ENCODE measurements around the gene ABLIM2.

ABLIM2 gene

GRCh38 chr4:7963691-7964090 lies 194.9 kb downstream of the ABLIM2 start:
- Histone ChIP-seq H3K4me3 (ENCODE audit: extremely low read depth, insufficient read depth, low read length, poor library complexity, severe bottlenecking) (no peak overlapping the region), H3K36me3 (ENCODE audit: control insufficient read depth, insufficient read depth, low read length) (no peaks in the 10 kb centered on the region), H3K27ac (ENCODE audit: low read depth, low read length, severe bottlenecking) (no peak overlapping the region), H3K4me1 (ENCODE audit: control insufficient read depth, insufficient read depth, low read length, poor library complexity, severe bottlenecking) (peaks cover 7% of the 10 kb centered on the region), H3K9me3 (ENCODE audit: control insufficient read depth, low read length) (no peaks in the 10 kb centered on the region)
- 96 to 98% methylated on average over 12 of the region's 12 CpGs for WGBS, 2 experiments (ENCODE audit: insufficient coverage in 2 of 2)

GRCh38 chr4:7962609-7963508 lies 195.8 kb downstream of the ABLIM2 start:
- WGBS, 2 experiments (ENCODE audit: insufficient coverage in 2 of 2), result 92% methylated on average over 15 to 17 of the region's 17 CpGs
- Histone ChIP-seq H3K27ac (ENCODE audit: low read depth, low read length, severe bottlenecking) (no peak overlapping the region), H3K4me1 (ENCODE audit: control insufficient read depth, insufficient read depth, low read length, poor library complexity, severe bottlenecking) (peaks cover 7% of the 10 kb centered on the region), H3K9me3 (ENCODE audit: control insufficient read depth, low read length) (no peaks in the 10 kb centered on the region), H3K4me3 (ENCODE audit: extremely low read depth, insufficient read depth, low read length, poor library complexity, severe bottlenecking) (no peak overlapping the region), H3K36me3 (ENCODE audit: control insufficient read depth, insufficient read depth, low read length) (no peaks in the 10 kb centered on the region)

- H3K9me3 ChIP-seq (ENCODE audit: control insufficient read depth, low read length), result no peaks in the 10 kb centered on the region
- WGBS, 2 experiments (ENCODE audit: insufficient coverage in 2 of 2), result 74 to 84% methylated on average over 14 of the region's 19 CpGs
Measured at GRCh38 chr4:7960790-7961655, 197.6 kb downstream of the ABLIM2 start.

GRCh38 chr4:7960017-7960789 lies 198.4 kb downstream of the ABLIM2 start:
- Histone ChIP-seq H3K4me1 (ENCODE audit: control insufficient read depth, insufficient read depth, low read length, poor library complexity, severe bottlenecking) (peaks cover 22% of the 10 kb centered on the region), H3K36me3 (ENCODE audit: control insufficient read depth, insufficient read depth, low read length) (no peaks in the 10 kb centered on the region), H3K4me3 (ENCODE audit: extremely low read depth, insufficient read depth, low read length, poor library complexity, severe bottlenecking) (no peak overlapping the region), H3K27ac (ENCODE audit: low read depth, low read length, severe bottlenecking) (no peak overlapping the region), H3K9me3 (ENCODE audit: control insufficient read depth, low read length) (no peaks in the 10 kb centered on the region)
- 94 to 97% methylated on average over 8 to 11 of the region's 11 CpGs for WGBS, 2 experiments (ENCODE audit: insufficient coverage in 2 of 2)

More at GRCh38 chr4:7960790-7961655, 197.6 kb downstream of the ABLIM2 start:
- Histone ChIP-seq H3K27ac (ENCODE audit: low read depth, low read length, severe bottlenecking) (no peak overlapping the region), H3K36me3 (ENCODE audit: control insufficient read depth, insufficient read depth, low read length) (no peaks in the 10 kb centered on the region), H3K4me3 (ENCODE audit: extremely low read depth, insufficient read depth, low read length, poor library complexity, severe bottlenecking) (no peak overlapping the region), H3K4me1 (ENCODE audit: control insufficient read depth, insufficient read depth, low read length, poor library complexity, severe bottlenecking) (peaks cover 19% of the 10 kb centered on the region)

- Histone ChIP-seq H3K4me1 (ENCODE audit: control insufficient read depth, insufficient read depth, low read length, poor library complexity, severe bottlenecking) (peaks cover 22% of the 10 kb centered on the region), H3K27ac (ENCODE audit: low read depth, low read length, severe bottlenecking) (no peak overlapping the region), H3K36me3 (ENCODE audit: control insufficient read depth, insufficient read depth, low read length) (no peaks in the 10 kb centered on the region), H3K9me3 (ENCODE audit: control insufficient read depth, low read length) (peaks cover 3% of the 10 kb centered on the region), H3K4me3 (ENCODE audit: extremely low read depth, insufficient read depth, low read length, poor library complexity, severe bottlenecking) (no peak overlapping the region)
- WGBS, 2 experiments (ENCODE audit: insufficient coverage in 2 of 2), result 77 to 81% methylated on average over 6 of the region's 7 CpGs
Measured at GRCh38 chr4:7959078-7959477, 199.5 kb downstream of the ABLIM2 start.

- H3K4me1 ChIP-seq (ENCODE audit: control insufficient read depth, insufficient read depth, low read length, poor library complexity, severe bottlenecking), result peaks cover 22% of the 10 kb centered on the region
Measured at GRCh38 chr4:7956934-7957656, 201.5 kb downstream of the ABLIM2 start.

GRCh38 chr4:7956270-7956808 lies 202.3 kb downstream of the ABLIM2 start:
- peaks cover 7% of the 10 kb centered on the region for H3K9me3 ChIP-seq (ENCODE audit: control insufficient read depth, low read length)
- H3K4me3 ChIP-seq (ENCODE audit: extremely low read depth, insufficient read depth, low read length, poor library complexity, severe bottlenecking), result no peak overlapping the region
- H3K27ac ChIP-seq (ENCODE audit: low read depth, low read length, severe bottlenecking), result peak overlapping the region; percentile 65
- no peaks in the 10 kb centered on the region for H3K36me3 ChIP-seq (ENCODE audit: control insufficient read depth, insufficient read depth, low read length)
- WGBS, 2 experiments (ENCODE audit: insufficient coverage in 2 of 2), result 77 to 92% methylated on average over 3 of the region's 8 CpGs
- peaks cover 18% of the 10 kb centered on the region for H3K4me1 ChIP-seq (ENCODE audit: control insufficient read depth, insufficient read depth, low read length, poor library complexity, severe bottlenecking)

More at GRCh38 chr4:7956934-7957656, 201.5 kb downstream of the ABLIM2 start:
- WGBS, 2 experiments (ENCODE audit: insufficient coverage in 2 of 2), result 82 to 95% methylated on average over 7 to 10 of the region's 11 CpGs
- peaks cover 3% of the 10 kb centered on the region for H3K9me3 ChIP-seq (ENCODE audit: control insufficient read depth, low read length)
- no peak overlapping the region for H3K4me3 ChIP-seq (ENCODE audit: extremely low read depth, insufficient read depth, low read length, poor library complexity, severe bottlenecking)
- no peaks in the 10 kb centered on the region for H3K36me3 ChIP-seq (ENCODE audit: control insufficient read depth, insufficient read depth, low read length)
- peak overlapping the region; percentile 65 for H3K27ac ChIP-seq (ENCODE audit: low read depth, low read length, severe bottlenecking)

- Histone ChIP-seq H3K9me3 (ENCODE audit: control insufficient read depth, low read length) (peaks cover 8% of the 10 kb centered on the region), H3K4me3 (ENCODE audit: extremely low read depth, insufficient read depth, low read length, poor library complexity, severe bottlenecking) (no peak overlapping the region), H3K36me3 (ENCODE audit: control insufficient read depth, insufficient read depth, low read length) (no peaks in the 10 kb centered on the region), H3K27ac (ENCODE audit: low read depth, low read length, severe bottlenecking) (no peak overlapping the region), H3K4me1 (ENCODE audit: control insufficient read depth, insufficient read depth, low read length, poor library complexity, severe bottlenecking) (peaks cover 15% of the 10 kb centered on the region)
- 90 to 100% methylated on average over 3 to 4 of the region's 4 CpGs for WGBS, 2 experiments (ENCODE audit: insufficient coverage in 2 of 2)
Measured at GRCh38 chr4:7955393-7955792, 203.2 kb downstream of the ABLIM2 start.

GRCh38 chr4:7952615-7953014 lies 206.0 kb downstream of the ABLIM2 start:
- WGBS, 2 experiments (ENCODE audit: insufficient coverage in 2 of 2), result 94 to 95% methylated on average over 8 to 9 of the region's 9 CpGs
- Histone ChIP-seq H3K4me3 (ENCODE audit: extremely low read depth, insufficient read depth, low read length, poor library complexity, severe bottlenecking) (no peak overlapping the region), H3K9me3 (ENCODE audit: control insufficient read depth, low read length) (peaks cover 8% of the 10 kb centered on the region), H3K4me1 (ENCODE audit: control insufficient read depth, insufficient read depth, low read length, poor library complexity, severe bottlenecking) (peaks cover 15% of the 10 kb centered on the region), H3K36me3 (ENCODE audit: control insufficient read depth, insufficient read depth, low read length) (no peaks in the 10 kb centered on the region), H3K27ac (ENCODE audit: low read depth, low read length, severe bottlenecking) (no peak overlapping the region)

Data from mesodermal cell (in vitro differentiated cells).